HFFc6 (cell line): ENCODE measurements around the gene PIK3C3. TPM values are rescaled to one million over a fixed set of nuclear protein-coding genes. Genes with fewer than 3 reads are reported as not detected.
"Not testable (repeated sequence)": the region's sequence is repeated elsewhere in the genome, so short reads cannot be mapped to it uniquely, and the experiment has no call there.

Source experiments
- DNase-seq: peaks from one replicate; pipeline ENCODE4 v3.0.0-alpha.2; 2018
- H3K27ac Mint-ChIP-seq: 2 replicates; pipeline ENCODE4 v1.8.0; 2020; ENCODE audit warnings: mild to moderate bottlenecking, mixed read lengths
- H3K27me3 Mint-ChIP-seq: 2 replicates; pipeline ENCODE4 v1.8.0; 2021; ENCODE audit warnings: mild to moderate bottlenecking, moderate library complexity, mixed read lengths; ENCODE audit not compliant: insufficient read depth
- H3K36me3 Mint-ChIP-seq: 2 replicates; pipeline ENCODE4 v1.8.0; 2021; ENCODE audit warnings: low read depth, mixed read lengths
- H3K4me1 Mint-ChIP-seq: 2 replicates; pipeline ENCODE4 v1.8.0; 2020; ENCODE audit warnings: low read depth, mixed read lengths
- H3K4me3 Mint-ChIP-seq: 2 replicates; pipeline ENCODE4 v1.8.0; 2020; ENCODE audit warnings: mild to moderate bottlenecking, moderate library complexity, mixed read lengths
- H3K9me3 Mint-ChIP-seq: 2 replicates; pipeline ENCODE4 v1.8.0; 2020; ENCODE audit warnings: mild to moderate bottlenecking, mixed read lengths
- total RNA-seq, 6 experiments: library from RNA; stranded (reverse); fragmentation: NEBNext Ultra II Directional; extraction: Animal tissue kit (Norgen Biotek cat#: 25700); gene quantifications; 2 replicates in 1 of 6; 3 replicates in 5 of 6; pipeline ENCODE4 v1.2.3, GENCODE V29; 2021
- TF ChIP-seq, protein P1 (sequence below): fragments of 200-600 bp; sonication (generic); IDR thresholded peaks from 2 replicates; pipeline ENCODE4 v1.5.0; 2021; ENCODE audit warnings: antibody characterized with exemption, mild to moderate bottlenecking

PIK3C3 gene
- total RNA-seq, 6 experiments from 2014 or later = 38.3 to 61.7 (median 47.6) TPM

- DNase-seq = no peak
- Mint-ChIP-seq H3K9me3 (no peaks in the 10 kb centered on the region), H3K36me3 (no peaks in the 10 kb centered on the region), H3K4me3 (no peak overlapping the region), H3K27ac (no peak overlapping the region), H3K27me3 (peaks cover 6% of the 10 kb centered on the region), H3K4me1 (peaks cover 1% of the 10 kb centered on the region; the same call in 1 of the 2 replicates)
- TF ChIP-seq, protein P1, sequence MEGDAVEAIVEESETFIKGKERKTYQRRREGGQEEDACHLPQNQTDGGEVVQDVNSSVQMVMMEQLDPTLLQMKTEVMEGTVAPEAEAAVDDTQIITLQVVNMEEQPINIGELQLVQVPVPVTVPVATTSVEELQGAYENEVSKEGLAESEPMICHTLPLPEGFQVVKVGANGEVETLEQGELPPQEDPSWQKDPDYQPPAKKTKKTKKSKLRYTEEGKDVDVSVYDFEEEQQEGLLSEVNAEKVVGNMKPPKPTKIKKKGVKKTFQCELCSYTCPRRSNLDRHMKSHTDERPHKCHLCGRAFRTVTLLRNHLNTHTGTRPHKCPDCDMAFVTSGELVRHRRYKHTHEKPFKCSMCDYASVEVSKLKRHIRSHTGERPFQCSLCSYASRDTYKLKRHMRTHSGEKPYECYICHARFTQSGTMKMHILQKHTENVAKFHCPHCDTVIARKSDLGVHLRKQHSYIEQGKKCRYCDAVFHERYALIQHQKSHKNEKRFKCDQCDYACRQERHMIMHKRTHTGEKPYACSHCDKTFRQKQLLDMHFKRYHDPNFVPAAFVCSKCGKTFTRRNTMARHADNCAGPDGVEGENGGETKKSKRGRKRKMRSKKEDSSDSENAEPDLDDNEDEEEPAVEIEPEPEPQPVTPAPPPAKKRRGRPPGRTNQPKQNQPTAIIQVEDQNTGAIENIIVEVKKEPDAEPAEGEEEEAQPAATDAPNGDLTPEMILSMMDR = no peak
These were observed 152.3 kb downstream of the PIK3C3 start for GRCh38 chr18:42107287-42107686.

DNA sequence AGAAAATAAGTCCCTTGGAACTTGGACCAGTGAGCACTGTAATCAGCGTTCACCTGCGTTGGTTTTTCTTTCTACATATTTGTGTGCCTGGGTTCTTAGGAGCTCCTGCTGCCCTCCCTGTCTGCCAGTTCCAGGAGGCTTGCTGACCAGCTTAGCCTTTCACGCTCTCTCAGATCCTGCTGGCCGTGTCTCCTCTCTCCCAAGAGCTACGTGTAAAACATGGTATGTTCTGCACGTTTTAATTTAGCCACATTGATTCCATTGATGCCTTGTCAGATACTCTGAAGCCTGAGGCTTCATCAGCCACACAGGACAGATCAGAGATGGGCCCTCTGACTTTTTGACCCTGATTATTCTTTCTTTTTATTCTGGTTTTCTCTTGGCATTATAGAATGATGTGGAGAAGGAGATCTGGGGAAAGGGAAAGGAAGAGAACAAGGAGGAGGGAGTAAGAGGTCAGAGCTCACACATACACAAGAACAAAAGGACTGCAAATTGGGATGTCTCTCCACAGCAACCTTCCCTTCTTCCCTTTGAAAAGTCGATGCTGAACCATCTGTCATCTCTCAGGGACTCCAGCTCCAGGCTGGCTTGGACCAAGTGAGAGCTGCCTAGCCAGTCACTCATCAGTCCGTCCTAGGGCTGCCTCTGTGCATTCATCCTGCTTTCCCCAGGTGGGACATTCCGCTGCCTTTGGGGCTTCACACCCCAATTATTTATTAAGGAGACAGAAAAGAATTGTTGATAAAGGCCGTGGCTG, 152.8 kb downstream of the PIK3C3 start:
- Mint-ChIP-seq H3K4me3 (no peak overlapping the region), H3K36me3 (no peaks in the 10 kb centered on the region), H3K4me1 (peaks cover 7% of the 10 kb centered on the region; the same call in 1 of the 2 replicates), H3K27ac (no peak overlapping the region), H3K27me3 (peaks cover 6% of the 10 kb centered on the region), H3K9me3 (no peaks in the 10 kb centered on the region)
- no peak for DNase-seq
- TF ChIP-seq, protein P1 = no peak

DNA sequence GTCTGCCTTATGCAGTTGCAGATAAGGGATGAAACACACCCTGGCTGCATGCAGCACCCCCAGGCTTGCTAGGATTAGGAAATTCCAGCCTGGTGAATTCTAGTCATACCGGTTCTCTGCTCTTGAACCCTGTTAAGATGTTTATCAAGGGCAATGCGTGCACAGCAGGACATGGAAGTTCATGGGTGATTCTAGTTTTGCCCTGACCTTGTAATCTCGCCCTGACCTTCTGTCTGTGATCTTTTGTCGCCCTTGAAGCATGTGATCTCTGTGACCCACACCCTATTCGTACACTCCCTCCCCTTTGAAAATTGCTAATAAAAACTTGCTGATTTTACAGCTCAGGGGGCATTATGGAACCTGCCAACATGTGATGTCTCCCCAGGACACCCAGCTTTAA, 157.1 kb downstream of the PIK3C3 start:
- not testable (repeated sequence) for H3K36me3 Mint-ChIP-seq, H3K27me3 Mint-ChIP-seq, H3K9me3 Mint-ChIP-seq, DNase-seq, H3K4me3 Mint-ChIP-seq, H3K27ac Mint-ChIP-seq
- H3K4me1 Mint-ChIP-seq = peaks cover 23% of the 10 kb centered on the region

GRCh38 chr18:42112657-42113420, 157.8 kb downstream of the PIK3C3 start:
- Mint-ChIP-seq H3K9me3 (no peaks in the 10 kb centered on the region), H3K4me3 (no peak overlapping the region), H3K27me3 (no peaks in the 10 kb centered on the region), H3K36me3 (no peaks in the 10 kb centered on the region), H3K4me1 (peaks cover 23% of the 10 kb centered on the region), H3K27ac (no peak overlapping the region)
- TF ChIP-seq, protein P1 = no peak
- DNase-seq = no peak

DNA sequence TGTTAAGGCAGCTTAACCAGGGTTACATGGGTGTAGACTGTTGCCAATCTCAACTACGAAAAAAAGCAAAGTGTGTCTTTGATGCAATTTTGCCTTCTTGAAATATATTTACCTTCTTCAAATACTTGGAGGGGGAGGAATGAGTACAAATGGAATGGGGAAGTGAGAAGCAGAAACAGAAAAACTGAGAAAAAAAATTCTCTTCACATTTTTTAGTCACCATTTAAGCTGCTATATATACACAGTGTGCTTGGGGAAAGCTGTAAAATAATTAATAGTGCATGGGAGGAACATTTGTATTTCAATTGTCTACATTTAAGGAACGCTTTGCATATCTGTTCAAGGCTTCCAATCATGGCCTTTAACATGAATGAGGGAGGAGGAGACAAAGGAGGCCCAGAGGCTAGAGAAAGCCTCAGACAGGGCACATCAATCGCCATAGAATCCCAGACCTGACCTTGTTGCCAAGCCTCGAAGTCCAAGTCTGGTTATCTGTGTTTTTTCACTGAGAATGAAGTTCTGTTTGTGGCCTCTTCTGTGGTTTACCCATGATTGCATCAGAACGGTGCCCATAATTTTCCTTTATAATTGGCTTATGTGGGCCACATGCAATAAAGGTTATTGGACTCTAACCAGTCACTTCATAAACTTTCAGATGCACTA, 158.6 kb downstream of the PIK3C3 start:
- no peak for DNase-seq
- peaks cover 23% of the 10 kb centered on the region for H3K4me1 Mint-ChIP-seq
- H3K4me3 Mint-ChIP-seq = no peak overlapping the region
- H3K27ac Mint-ChIP-seq = peak overlapping the region; percentile 54
- TF ChIP-seq, protein P1 = no peak
- H3K9me3 Mint-ChIP-seq = no peaks in the 10 kb centered on the region
- H3K36me3 Mint-ChIP-seq = no peaks in the 10 kb centered on the region
- no peaks in the 10 kb centered on the region for H3K27me3 Mint-ChIP-seq
